ENCODE data around the gene NDUFV3.
"Not testable (repeated sequence)": the region's sequence is repeated elsewhere in the genome, so short reads cannot be mapped to it uniquely, and the experiment has no call there.

NDUFV3 gene

DNA sequence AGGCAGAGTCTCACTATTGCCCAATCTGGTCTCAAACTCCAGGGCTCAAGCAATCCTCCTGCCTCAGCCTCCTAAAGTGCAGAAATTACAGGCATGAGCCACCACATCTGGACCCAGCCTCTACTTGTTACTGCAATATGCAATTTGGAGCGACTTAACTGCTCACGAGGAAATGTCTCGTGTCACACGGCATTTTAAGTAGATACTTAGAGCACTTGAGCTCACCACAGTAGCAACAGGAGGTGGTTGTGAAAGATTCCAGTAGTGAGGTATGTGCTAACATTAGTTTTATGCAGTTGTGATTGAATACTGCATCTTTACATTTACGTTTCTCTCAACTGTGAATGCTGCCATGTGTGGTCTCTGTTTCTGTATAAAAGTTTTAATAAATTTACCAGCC, 5.8 kb upstream of the NDUFV3 start:
- Histone ChIP-seq H3K27me3 (replicated peaks; ENCODE audit: control insufficient read depth, insufficient read depth, low read length, poor library complexity, severe bottlenecking) (no peaks in the 10 kb centered on the region), H3K4me3 (ENCODE audit: insufficient read depth, low read depth, low read length, poor library complexity, severe bottlenecking) (no peak overlapping the region), H3K27ac (ENCODE audit: insufficient read depth, low read length, poor library complexity, severe bottlenecking) (no peak overlapping the region), H3K36me3 (ENCODE audit: control insufficient read depth, insufficient read depth, low read length) (no peaks in the 10 kb centered on the region), H3K9me3 (ENCODE audit: control insufficient read depth, low read length) (no peaks in the 10 kb centered on the region), H3K4me1 (ENCODE audit: control insufficient read depth, insufficient read depth, low read length, poor library complexity, severe bottlenecking) (no peaks in the 10 kb centered on the region)
- no peak for DNase-seq

- no peak for DNase-seq
- Histone ChIP-seq H3K4me1 (ENCODE audit: control insufficient read depth, insufficient read depth, low read length, poor library complexity, severe bottlenecking) (no peaks in the 10 kb centered on the region), H3K27me3 (replicated peaks; ENCODE audit: control insufficient read depth, insufficient read depth, low read length, poor library complexity, severe bottlenecking) (no peaks in the 10 kb centered on the region), H3K9me3 (ENCODE audit: control insufficient read depth, low read length) (no peaks in the 10 kb centered on the region), H3K4me3 (ENCODE audit: insufficient read depth, low read depth, low read length, poor library complexity, severe bottlenecking) (peak overlapping the region; percentile 87), H3K36me3 (ENCODE audit: control insufficient read depth, insufficient read depth, low read length) (no peaks in the 10 kb centered on the region), H3K27ac (ENCODE audit: insufficient read depth, low read length, poor library complexity, severe bottlenecking) (peak overlapping the region; percentile 91)
These were observed 553 bp upstream of the NDUFV3 start for GRCh38 chr21:42892582-42892930.

- Histone ChIP-seq H3K36me3 (ENCODE audit: control insufficient read depth, insufficient read depth, low read length) (peaks cover 31% of the 10 kb centered on the region), H3K27ac (ENCODE audit: insufficient read depth, low read length, poor library complexity, severe bottlenecking) (no peak overlapping the region), H3K27me3 (replicated peaks; ENCODE audit: control insufficient read depth, insufficient read depth, low read length, poor library complexity, severe bottlenecking) (no peaks in the 10 kb centered on the region), H3K9me3 (ENCODE audit: control insufficient read depth, low read length) (no peaks in the 10 kb centered on the region), H3K4me3 (ENCODE audit: insufficient read depth, low read depth, low read length, poor library complexity, severe bottlenecking) (no peak overlapping the region), H3K4me1 (ENCODE audit: control insufficient read depth, insufficient read depth, low read length, poor library complexity, severe bottlenecking) (no peaks in the 10 kb centered on the region)
- no peak for DNase-seq
These were observed 7.3 kb downstream of the NDUFV3 start for GRCh38 chr21:42900446-42900845.

GRCh38 chr21:42903817-42904216, 10.7 kb downstream of the NDUFV3 start:
- H3K36me3 ChIP-seq (ENCODE audit: control insufficient read depth, insufficient read depth, low read length) = peaks cover 33% of the 10 kb centered on the region
- no peak overlapping the region for H3K27ac ChIP-seq (ENCODE audit: insufficient read depth, low read length, poor library complexity, severe bottlenecking)
- no peak for DNase-seq
- no peak overlapping the region for H3K4me3 ChIP-seq (ENCODE audit: insufficient read depth, low read depth, low read length, poor library complexity, severe bottlenecking)
- no peaks in the 10 kb centered on the region for H3K4me1 ChIP-seq (ENCODE audit: control insufficient read depth, insufficient read depth, low read length, poor library complexity, severe bottlenecking)
- no peaks in the 10 kb centered on the region for H3K27me3 ChIP-seq (replicated peaks; ENCODE audit: control insufficient read depth, insufficient read depth, low read length, poor library complexity, severe bottlenecking)
- no peaks in the 10 kb centered on the region for H3K9me3 ChIP-seq (ENCODE audit: control insufficient read depth, low read length)

DNA sequence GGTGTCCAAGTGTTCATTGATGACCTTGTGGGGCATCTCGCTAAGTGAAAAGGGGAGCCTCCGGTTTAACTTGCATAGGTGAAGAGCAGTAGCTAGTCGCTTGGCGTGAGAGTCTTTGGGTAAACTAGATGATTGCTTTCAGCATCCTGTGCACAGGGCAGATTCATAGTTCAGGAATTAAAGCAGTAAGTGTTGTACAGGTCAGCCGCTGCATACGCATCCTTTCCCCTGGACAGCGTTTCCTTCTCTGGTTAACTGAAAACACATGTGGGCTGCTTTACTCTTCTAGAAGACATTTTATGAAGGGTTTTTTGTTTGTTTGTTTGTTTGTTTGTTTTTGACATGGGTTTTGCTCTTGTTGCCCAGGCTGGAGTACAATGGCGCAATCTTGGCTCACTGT, 12.1 kb downstream of the NDUFV3 start:
- no peak overlapping the region for H3K4me3 ChIP-seq (ENCODE audit: insufficient read depth, low read depth, low read length, poor library complexity, severe bottlenecking)
- no peak for DNase-seq
- no peaks in the 10 kb centered on the region for H3K4me1 ChIP-seq (ENCODE audit: control insufficient read depth, insufficient read depth, low read length, poor library complexity, severe bottlenecking)
- peaks cover 43% of the 10 kb centered on the region for H3K36me3 ChIP-seq (ENCODE audit: control insufficient read depth, insufficient read depth, low read length)
- H3K27me3 ChIP-seq (replicated peaks; ENCODE audit: control insufficient read depth, insufficient read depth, low read length, poor library complexity, severe bottlenecking) = no peaks in the 10 kb centered on the region
- H3K27ac ChIP-seq (ENCODE audit: insufficient read depth, low read length, poor library complexity, severe bottlenecking) = no peak overlapping the region
- H3K9me3 ChIP-seq (ENCODE audit: control insufficient read depth, low read length) = no peaks in the 10 kb centered on the region

DNA sequence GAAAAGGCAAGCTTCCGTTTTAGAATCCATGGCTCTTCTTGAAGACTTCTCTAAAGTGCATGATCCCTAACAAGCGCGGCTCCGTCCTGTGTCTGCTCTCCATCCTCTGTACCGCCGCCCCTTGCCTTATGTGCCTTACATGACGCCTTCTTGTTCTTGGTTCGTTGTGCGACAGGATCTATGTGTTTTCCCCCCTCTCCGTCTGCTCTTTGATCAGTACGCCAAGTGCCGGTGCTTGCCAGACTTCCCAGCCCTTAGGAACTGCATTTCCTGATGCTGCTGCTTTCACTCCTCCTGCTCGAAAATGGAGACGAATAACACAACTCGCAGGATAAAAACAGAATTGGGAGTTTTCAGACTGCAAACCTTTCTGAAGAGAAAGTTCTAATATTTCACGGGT, 13.1 kb downstream of the NDUFV3 start:
- no peak for DNase-seq
- no peaks in the 10 kb centered on the region for H3K4me1 ChIP-seq (ENCODE audit: control insufficient read depth, insufficient read depth, low read length, poor library complexity, severe bottlenecking)
- no peak overlapping the region for H3K4me3 ChIP-seq (ENCODE audit: insufficient read depth, low read depth, low read length, poor library complexity, severe bottlenecking)
- H3K36me3 ChIP-seq (ENCODE audit: control insufficient read depth, insufficient read depth, low read length) = peaks cover 38% of the 10 kb centered on the region
- no peaks in the 10 kb centered on the region for H3K27me3 ChIP-seq (replicated peaks; ENCODE audit: control insufficient read depth, insufficient read depth, low read length, poor library complexity, severe bottlenecking)
- no peaks in the 10 kb centered on the region for H3K9me3 ChIP-seq (ENCODE audit: control insufficient read depth, low read length)
- no peak overlapping the region for H3K27ac ChIP-seq (ENCODE audit: insufficient read depth, low read length, poor library complexity, severe bottlenecking)

DNA sequence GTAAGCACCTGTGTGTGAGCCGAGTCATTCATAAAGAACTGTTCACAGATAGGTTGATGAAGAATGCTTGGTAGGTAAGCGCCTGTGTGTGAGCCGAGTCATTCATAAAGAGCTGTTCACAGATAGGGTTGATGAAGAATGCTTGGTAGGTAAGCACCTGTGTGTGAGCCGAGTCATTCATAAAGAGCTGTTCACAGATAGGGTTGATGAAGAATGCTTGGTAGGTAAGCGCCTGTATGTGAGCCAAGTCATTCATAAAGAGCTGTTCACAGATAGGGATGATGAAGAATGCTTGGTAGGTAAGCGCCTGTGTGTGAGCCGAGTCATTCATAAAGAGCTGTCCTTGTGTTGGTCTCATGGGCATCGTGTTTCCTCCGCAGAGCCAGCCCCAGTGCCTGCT, 15.4 kb downstream of the NDUFV3 start:
- H3K4me3 ChIP-seq (ENCODE audit: insufficient read depth, low read depth, low read length, poor library complexity, severe bottlenecking); H3K27ac ChIP-seq (ENCODE audit: insufficient read depth, low read length, poor library complexity, severe bottlenecking); H3K27me3 ChIP-seq (replicated peaks; ENCODE audit: control insufficient read depth, insufficient read depth, low read length, poor library complexity, severe bottlenecking); H3K4me1 ChIP-seq (ENCODE audit: control insufficient read depth, insufficient read depth, low read length, poor library complexity, severe bottlenecking); DNase-seq; H3K9me3 ChIP-seq (ENCODE audit: control insufficient read depth, low read length): not testable (repeated sequence)
- H3K36me3 ChIP-seq (ENCODE audit: control insufficient read depth, insufficient read depth, low read length) = peaks cover 33% of the 10 kb centered on the region

GRCh38 chr21:42911920-42912319, 18.8 kb downstream of the NDUFV3 start:
- H3K36me3 ChIP-seq (ENCODE audit: control insufficient read depth, insufficient read depth, low read length) = peaks cover 15% of the 10 kb centered on the region
- H3K4me1 ChIP-seq (ENCODE audit: control insufficient read depth, insufficient read depth, low read length, poor library complexity, severe bottlenecking); H3K4me3 ChIP-seq (ENCODE audit: insufficient read depth, low read depth, low read length, poor library complexity, severe bottlenecking); H3K27ac ChIP-seq (ENCODE audit: insufficient read depth, low read length, poor library complexity, severe bottlenecking); H3K27me3 ChIP-seq (replicated peaks; ENCODE audit: control insufficient read depth, insufficient read depth, low read length, poor library complexity, severe bottlenecking); DNase-seq; H3K9me3 ChIP-seq (ENCODE audit: control insufficient read depth, low read length): not testable (repeated sequence)

DNA sequence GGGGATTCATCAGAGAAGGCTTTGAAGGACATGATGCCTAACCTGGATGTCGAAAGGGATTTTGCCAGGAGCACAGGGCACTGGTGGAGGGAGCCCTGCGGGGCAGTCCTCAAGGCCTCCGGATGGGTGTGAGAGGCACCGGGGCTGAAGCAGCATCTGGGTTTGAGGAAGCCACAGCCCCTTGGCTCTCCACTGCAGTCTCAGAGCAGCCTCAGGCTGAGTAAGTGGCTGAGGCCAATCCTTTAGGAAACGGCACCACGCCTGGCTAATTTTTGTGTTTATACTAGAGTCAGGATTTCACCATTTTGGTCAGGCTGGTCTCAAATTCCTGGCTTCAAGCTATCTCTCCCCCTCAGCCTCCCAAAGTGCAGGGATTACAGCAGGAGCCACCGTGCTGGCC, 20.4 kb downstream of the NDUFV3 start:
- Histone ChIP-seq H3K9me3 (ENCODE audit: control insufficient read depth, low read length) (no peaks in the 10 kb centered on the region), H3K4me1 (ENCODE audit: control insufficient read depth, insufficient read depth, low read length, poor library complexity, severe bottlenecking) (no peaks in the 10 kb centered on the region), H3K27ac (ENCODE audit: insufficient read depth, low read length, poor library complexity, severe bottlenecking) (no peak overlapping the region), H3K27me3 (replicated peaks; ENCODE audit: control insufficient read depth, insufficient read depth, low read length, poor library complexity, severe bottlenecking) (no peaks in the 10 kb centered on the region), H3K4me3 (ENCODE audit: insufficient read depth, low read depth, low read length, poor library complexity, severe bottlenecking) (no peak overlapping the region), H3K36me3 (ENCODE audit: control insufficient read depth, insufficient read depth, low read length) (peaks cover 15% of the 10 kb centered on the region)
- no peak for DNase-seq

GRCh38 chr21:42918291-42918690, 25.2 kb downstream of the NDUFV3 start:
- H3K4me3 ChIP-seq (ENCODE audit: insufficient read depth, low read depth, low read length, poor library complexity, severe bottlenecking) = no peak overlapping the region
- H3K4me1 ChIP-seq (ENCODE audit: control insufficient read depth, insufficient read depth, low read length, poor library complexity, severe bottlenecking) = no peaks in the 10 kb centered on the region

GRCh38 chr21:42921927-42922326, 28.8 kb downstream of the NDUFV3 start:
- DNase-seq = no peak
- Histone ChIP-seq H3K4me1 (ENCODE audit: control insufficient read depth, insufficient read depth, low read length, poor library complexity, severe bottlenecking) (peaks cover 4% of the 10 kb centered on the region), H3K9me3 (ENCODE audit: control insufficient read depth, low read length) (no peaks in the 10 kb centered on the region), H3K36me3 (ENCODE audit: control insufficient read depth, insufficient read depth, low read length) (no peaks in the 10 kb centered on the region), H3K27ac (ENCODE audit: insufficient read depth, low read length, poor library complexity, severe bottlenecking) (no peak overlapping the region), H3K4me3 (ENCODE audit: insufficient read depth, low read depth, low read length, poor library complexity, severe bottlenecking) (no peak overlapping the region), H3K27me3 (replicated peaks; ENCODE audit: control insufficient read depth, insufficient read depth, low read length, poor library complexity, severe bottlenecking) (no peaks in the 10 kb centered on the region)

More at GRCh38 chr21:42918291-42918690, 25.2 kb downstream of the NDUFV3 start:
- H3K9me3 ChIP-seq (ENCODE audit: control insufficient read depth, low read length) = no peaks in the 10 kb centered on the region
- DNase-seq = no peak
- no peaks in the 10 kb centered on the region for H3K27me3 ChIP-seq (replicated peaks; ENCODE audit: control insufficient read depth, insufficient read depth, low read length, poor library complexity, severe bottlenecking)
- H3K36me3 ChIP-seq (ENCODE audit: control insufficient read depth, insufficient read depth, low read length) = no peaks in the 10 kb centered on the region
- no peak overlapping the region for H3K27ac ChIP-seq (ENCODE audit: insufficient read depth, low read length, poor library complexity, severe bottlenecking)

Measured in effector memory CD4-positive, alpha-beta T cell (primary cell).